WI38 (cell line): ENCODE data around the gene IL17RB.

Experiments
- H3K4me3 ChIP-seq: 2 replicates; pipeline ENCODE4 v1.5.1; 2011; ENCODE audit warnings: low read depth, mild to moderate bottlenecking, control low read depth, low read length
- TF ChIP-seq, protein P1 (sequence below): IDR thresholded peaks from 2 replicates; pipeline ENCODE4 v1.5.1; 2012; ENCODE audit warnings: low read depth, mild to moderate bottlenecking, control low read depth, low read length

Gene IL17RB

DNA sequence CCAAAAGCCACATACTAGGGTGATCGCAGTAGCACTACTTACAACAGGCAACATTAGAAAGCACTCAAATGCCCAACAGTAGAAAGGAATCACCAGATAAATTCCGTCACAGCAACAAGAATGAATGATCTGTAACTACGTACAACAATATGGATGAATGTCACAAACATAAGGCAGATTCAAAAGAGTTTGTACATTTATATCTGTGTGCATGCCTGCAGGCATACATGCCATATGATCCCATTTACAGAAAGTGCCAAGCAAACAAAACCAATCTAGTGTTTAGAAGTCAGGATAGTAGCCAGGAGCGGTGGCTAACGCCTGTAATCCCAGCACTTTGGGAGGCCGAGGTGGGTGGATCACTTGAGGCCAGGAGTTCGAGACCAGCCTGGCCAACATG, 3.5 kb downstream of the IL17RB start:
- H3K4me3 ChIP-seq = no peak overlapping the region
- TF ChIP-seq, protein P1, sequence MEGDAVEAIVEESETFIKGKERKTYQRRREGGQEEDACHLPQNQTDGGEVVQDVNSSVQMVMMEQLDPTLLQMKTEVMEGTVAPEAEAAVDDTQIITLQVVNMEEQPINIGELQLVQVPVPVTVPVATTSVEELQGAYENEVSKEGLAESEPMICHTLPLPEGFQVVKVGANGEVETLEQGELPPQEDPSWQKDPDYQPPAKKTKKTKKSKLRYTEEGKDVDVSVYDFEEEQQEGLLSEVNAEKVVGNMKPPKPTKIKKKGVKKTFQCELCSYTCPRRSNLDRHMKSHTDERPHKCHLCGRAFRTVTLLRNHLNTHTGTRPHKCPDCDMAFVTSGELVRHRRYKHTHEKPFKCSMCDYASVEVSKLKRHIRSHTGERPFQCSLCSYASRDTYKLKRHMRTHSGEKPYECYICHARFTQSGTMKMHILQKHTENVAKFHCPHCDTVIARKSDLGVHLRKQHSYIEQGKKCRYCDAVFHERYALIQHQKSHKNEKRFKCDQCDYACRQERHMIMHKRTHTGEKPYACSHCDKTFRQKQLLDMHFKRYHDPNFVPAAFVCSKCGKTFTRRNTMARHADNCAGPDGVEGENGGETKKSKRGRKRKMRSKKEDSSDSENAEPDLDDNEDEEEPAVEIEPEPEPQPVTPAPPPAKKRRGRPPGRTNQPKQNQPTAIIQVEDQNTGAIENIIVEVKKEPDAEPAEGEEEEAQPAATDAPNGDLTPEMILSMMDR = no peak

DNA sequence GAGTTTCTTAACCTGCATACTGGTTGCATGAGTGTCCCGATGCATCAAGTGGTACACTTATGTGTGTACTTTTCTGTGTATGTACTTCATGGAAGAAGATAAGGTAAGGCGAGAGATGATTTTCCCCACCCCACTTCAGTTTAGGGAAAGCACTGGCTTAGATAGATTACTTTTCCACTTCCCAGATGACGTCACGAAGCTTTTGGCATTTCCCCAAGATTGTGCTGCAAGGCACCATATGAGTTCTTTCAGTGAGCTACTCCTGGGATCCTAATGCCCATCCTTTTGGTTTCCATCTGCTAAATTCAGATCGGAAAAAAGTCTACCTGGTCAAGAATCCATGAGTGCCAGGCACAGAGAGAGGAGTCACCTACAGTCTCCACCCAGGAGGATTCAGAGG, 4.5 kb downstream of the IL17RB start:
- TF ChIP-seq, protein P1 = no peak
- H3K4me3 ChIP-seq = no peak overlapping the region

DNA sequence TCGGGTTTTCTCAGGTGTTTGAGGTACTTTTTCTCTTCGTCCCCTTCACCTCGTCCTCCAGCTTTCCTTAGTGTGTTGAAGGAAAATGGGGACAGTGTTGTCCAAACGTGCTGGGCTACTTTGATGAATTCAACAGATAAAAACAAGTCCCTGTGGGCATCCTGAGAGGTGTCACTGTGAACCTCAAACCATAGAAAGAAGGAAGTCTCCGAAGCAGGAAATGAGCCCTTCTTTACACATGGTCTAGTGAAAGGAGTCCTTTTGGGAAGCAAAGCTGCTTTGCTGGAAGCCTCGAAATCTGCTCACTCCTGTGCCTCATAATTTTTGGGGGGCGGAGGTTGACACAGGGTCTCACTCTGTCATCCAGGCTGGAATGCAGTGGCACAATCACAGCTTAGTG, 10.6 kb downstream of the IL17RB start:
- TF ChIP-seq, protein P1 = no peak
- H3K4me3 ChIP-seq = no peak overlapping the region

DNA sequence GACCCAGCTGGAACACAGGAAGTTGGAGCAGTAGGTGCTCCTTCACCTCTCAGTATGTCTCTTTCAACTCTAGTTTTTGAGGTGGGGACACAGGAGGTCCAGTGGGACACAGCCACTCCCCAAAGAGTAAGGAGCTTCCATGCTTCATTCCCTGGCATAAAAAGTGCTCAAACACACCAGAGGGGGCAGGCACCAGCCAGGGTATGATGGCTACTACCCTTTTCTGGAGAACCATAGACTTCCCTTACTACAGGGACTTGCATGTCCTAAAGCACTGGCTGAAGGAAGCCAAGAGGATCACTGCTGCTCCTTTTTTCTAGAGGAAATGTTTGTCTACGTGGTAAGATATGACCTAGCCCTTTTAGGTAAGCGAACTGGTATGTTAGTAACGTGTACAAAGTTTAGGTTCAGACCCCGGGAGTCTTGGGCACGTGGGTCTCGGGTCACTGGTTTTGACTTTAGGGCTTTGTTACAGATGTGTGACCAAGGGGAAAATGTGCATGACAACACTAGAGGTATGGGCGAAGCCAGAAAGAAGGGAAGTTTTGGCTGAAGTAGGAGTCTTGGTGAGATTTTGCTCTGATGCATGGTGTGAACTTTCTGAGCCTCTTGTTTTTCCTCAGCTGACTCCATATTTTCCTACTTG, 11.9 kb downstream of the IL17RB start:
- TF ChIP-seq, protein P1 = no peak
- H3K4me3 ChIP-seq = no peak overlapping the region

DNA sequence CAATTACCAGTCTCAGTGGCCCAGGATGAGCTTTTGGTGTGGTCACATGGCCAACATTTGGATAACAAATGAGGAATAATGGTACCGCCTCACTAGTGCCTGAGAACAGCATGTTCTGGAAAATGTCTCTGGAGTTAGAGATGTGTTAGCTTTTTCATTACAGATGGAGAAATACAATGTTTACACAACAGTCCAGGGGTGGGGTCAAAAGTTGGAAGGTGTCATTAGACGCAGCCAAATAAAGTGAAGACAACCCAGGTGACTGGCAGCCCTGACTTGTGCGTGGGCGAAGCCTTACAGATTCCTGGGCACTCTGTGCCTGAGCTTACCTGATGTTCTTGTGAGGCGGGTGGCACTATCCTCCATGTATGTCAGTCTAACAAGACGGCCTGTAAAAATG, 12.8 kb downstream of the IL17RB start:
- TF ChIP-seq, protein P1 = no peak
- H3K4me3 ChIP-seq = no peak overlapping the region

DNA sequence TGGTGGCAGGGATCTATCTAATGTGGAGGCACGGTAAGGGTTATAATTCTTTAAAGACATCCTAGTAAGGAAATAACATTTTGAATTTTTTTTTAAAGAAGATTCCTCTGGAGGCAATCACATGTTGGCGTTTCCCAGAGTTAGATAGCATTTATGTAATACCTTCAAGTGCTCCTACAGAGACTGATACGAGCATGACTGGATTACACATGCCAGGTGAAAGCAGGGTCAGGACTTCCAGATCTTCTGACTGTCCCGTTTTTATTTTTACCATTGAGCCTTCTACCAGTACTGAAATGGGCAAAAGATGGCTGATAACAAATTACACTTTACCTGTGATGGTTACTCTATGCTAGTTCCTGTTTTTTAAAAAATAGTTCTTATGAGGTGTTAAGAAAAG, 13.8 kb downstream of the IL17RB start:
- TF ChIP-seq, protein P1 = no peak
- no peak overlapping the region for H3K4me3 ChIP-seq

DNA sequence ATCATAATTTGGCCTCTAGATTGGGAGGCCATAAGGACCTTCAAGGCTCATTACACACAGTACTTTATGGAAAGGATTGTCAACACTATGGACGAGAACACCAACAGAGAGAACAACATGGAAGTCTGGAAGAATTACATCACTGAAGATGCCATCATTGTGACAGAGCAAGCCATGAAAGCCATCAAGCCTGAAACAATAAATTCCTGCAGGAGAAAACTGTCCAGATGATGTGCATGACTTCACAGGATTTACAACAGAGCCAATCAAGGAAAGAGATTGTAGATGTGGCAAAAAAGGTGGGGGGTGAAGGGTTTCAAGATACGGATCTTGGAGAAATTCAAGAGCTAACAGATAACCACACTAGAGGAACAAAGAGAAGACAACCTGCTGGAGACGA, 15.9 kb downstream of the IL17RB start:
- TF ChIP-seq, protein P1 = no peak
- H3K4me3 ChIP-seq = no peak overlapping the region
